Measurements from ENCODE around the gene ADAP1. TPM values are rescaled to one million over a fixed set of nuclear protein-coding genes. Genes with fewer than 3 reads are reported as not detected.

ADAP1 gene
- total and polyA plus RNA-seq, 2 of the 13 experiments (the other 11 are each of a cell fraction or from before 2014, with no cell fraction given): 10.5 to 24.6 TPM

- TF ChIP-seq HIC2 (CRISPR knock-in tag; IDR thresholded peaks at IDR 0.05; ENCODE audit: low read depth) (peak; percentile 27; the same call in 1 of the 2 replicates), ATF3 (CRISPR knock-in tag; IDR thresholded peaks at IDR 0.05) (0 out of 2 replicates have a peak, but pooled peaks have one; percentile 30), ZBTB20 (CRISPR knock-in tag; IDR thresholded peaks at IDR 0.05; ENCODE audit: borderline replicate concordance, low read depth) (peak; percentile 91; the same call in 1 of the 2 replicates), ELK4 (CRISPR knock-in tag; IDR thresholded peaks at IDR 0.05; ENCODE audit: borderline replicate concordance) (no peak), ZNF142 (CRISPR knock-in tag; IDR thresholded peaks at IDR 0.05) (peak; percentile 78; the same call in 1 of the 2 replicates), IKZF4 (CRISPR knock-in tag; IDR thresholded peaks at IDR 0.05; ENCODE audit: borderline replicate concordance, low read depth, not compliant biosample characterization) (peak; percentile 62), ZNF883 (CRISPR knock-in tag; IDR thresholded peaks at IDR 0.05; ENCODE audit: not compliant biosample characterization) (peak; percentile 35), KLF12 (CRISPR knock-in tag; IDR thresholded peaks at IDR 0.05; ENCODE audit: borderline replicate concordance) (peak; percentile 91), TFDP1 (CRISPR knock-in tag; IDR thresholded peaks at IDR 0.05; ENCODE audit: borderline replicate concordance) (peak; percentile 95), ZNF547 (CRISPR knock-in tag; IDR thresholded peaks at IDR 0.05) (peak; percentile 73; the same call in 1 of the 2 replicates), NONO (IDR thresholded peaks at IDR 0.05) (no peak), NONO (CRISPR knock-in tag; conservative IDR thresholded peaks at IDR 0.05) (0 out of 2 replicates have a peak, but pooled peaks have one; percentile 42), CHD2 (IDR thresholded peaks at IDR 0.05; ENCODE audit: low read depth, low read length) (no peak)
Observed at GRCh38 chr7:873367-874002, 81.0 kb downstream of the ADAP1 start (continued).
